Measurements from ENCODE around the gene FFAR3. TPM values are rescaled to one million over a fixed set of nuclear protein-coding genes. Genes with fewer than 3 reads are reported as not detected.
A peak's percentile ranks its signal among the peaks of the same experiment; 100 is the strongest.

Gene FFAR3
- total and polyA plus RNA-seq, 4 donors, result 0.33 TPM; not detected in 3

DNA sequence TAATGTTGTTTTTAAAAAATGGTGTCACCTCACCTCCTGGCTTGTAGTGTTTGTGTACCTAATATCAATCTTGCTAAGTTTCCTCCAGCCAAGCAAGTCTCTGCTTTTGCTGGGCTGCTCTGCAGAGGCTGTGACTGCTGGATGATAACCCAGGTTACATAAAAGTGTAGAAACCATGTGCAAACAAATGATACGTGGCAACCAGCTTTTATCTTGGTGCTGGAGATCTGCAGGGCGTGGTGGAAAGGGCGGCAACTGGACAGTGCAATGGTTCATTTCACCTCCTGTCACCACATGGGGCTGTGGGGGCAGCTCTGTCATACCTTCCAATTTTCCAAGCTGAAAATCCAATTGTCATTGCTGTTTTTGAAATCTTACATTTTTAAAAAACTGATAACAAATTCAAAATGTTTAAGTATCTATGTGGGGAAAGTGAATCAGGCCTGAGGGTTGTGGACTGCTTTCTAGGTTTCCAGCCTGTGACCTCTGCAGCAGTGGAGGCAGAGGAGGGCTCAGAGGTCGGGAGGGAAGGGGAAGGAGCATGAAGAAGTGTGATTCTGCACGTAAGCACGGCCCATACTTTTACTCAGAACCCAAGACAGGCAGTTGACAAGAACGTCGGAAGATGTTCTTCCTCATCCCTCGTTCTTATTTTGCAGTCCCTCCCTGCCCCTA, 22.3 kb downstream of the FFAR3 start (continued):
- TF ChIP-seq YY1 (IDR thresholded peaks at IDR 0.05) (peak; percentile 68), HNF4A (conservative IDR thresholded peaks at IDR 0.05) (peak; percentile 26 to 67), SP1 (IDR thresholded peaks at IDR 0.05) (no peak), EGR1 (IDR thresholded peaks at IDR 0.05; ENCODE audit: low read depth in 2 of 2) (peak in 1 of 2 donors; percentile 39), JUND (IDR thresholded peaks at IDR 0.05) (peak in 1 of 2 donors; percentile 23), NR2F2 (IDR thresholded peaks at IDR 0.05) (no peak)

DNA sequence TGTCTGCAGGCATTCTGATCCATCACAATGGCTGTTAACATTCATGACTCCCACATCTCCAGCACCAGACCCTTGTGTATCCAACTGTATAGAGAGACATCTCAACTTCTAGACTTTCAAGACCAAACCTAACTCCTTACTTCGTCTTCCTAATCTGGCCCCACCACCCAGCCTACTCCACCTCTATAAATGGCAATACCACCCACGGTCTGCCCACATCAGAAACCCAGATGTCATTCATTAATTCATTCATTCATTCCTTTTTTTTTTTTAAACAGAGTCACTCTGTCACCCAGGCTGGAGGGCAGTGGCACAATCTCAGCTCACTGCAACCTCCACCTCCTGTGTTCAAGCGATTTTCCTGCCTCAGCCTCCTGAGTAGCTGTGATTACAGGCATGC, 23.1 kb downstream of the FFAR3 start:
- Histone ChIP-seq H3K4me1 (ENCODE audit: control insufficient read depth in 4 of 4, insufficient read depth in 4 of 4, low read length in 3 of 4) (peaks cover 0 to 5% (median under 1%) of the 10 kb centered on the region in 4 donors), H3K36me3 (ENCODE audit: control insufficient read depth in 4 of 4, insufficient read depth in 3 of 4, low read depth in 1 of 4, low read length in 3 of 4) (no peaks in the 10 kb centered on the region), H3K4me3 (ENCODE audit: low read depth in 1 of 3, low read length in 3 of 3) (no peak overlapping the region), H3K9me3 (ENCODE audit: control insufficient read depth in 4 of 4, low read length in 3 of 4) (no peaks in the 10 kb centered on the region), H3K27me3 (ENCODE audit: control insufficient read depth in 4 of 4, insufficient read depth in 4 of 4, low read length in 3 of 4) (no peaks in the 10 kb centered on the region), H3K9ac (ENCODE audit: low read depth in 1 of 2, low read length in 2 of 2) (no peak overlapping the region), H3K27ac (ENCODE audit: low read depth in 1 of 2, low read length in 2 of 2) (no peak overlapping the region)
- WGBS, result 72% methylated on average over 3 of the region's 3 CpGs
- no peak for DNase-seq (ENCODE audit: low spot score)
- TF ChIP-seq, protein P1, sequence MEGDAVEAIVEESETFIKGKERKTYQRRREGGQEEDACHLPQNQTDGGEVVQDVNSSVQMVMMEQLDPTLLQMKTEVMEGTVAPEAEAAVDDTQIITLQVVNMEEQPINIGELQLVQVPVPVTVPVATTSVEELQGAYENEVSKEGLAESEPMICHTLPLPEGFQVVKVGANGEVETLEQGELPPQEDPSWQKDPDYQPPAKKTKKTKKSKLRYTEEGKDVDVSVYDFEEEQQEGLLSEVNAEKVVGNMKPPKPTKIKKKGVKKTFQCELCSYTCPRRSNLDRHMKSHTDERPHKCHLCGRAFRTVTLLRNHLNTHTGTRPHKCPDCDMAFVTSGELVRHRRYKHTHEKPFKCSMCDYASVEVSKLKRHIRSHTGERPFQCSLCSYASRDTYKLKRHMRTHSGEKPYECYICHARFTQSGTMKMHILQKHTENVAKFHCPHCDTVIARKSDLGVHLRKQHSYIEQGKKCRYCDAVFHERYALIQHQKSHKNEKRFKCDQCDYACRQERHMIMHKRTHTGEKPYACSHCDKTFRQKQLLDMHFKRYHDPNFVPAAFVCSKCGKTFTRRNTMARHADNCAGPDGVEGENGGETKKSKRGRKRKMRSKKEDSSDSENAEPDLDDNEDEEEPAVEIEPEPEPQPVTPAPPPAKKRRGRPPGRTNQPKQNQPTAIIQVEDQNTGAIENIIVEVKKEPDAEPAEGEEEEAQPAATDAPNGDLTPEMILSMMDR (IDR thresholded peaks at IDR 0.05; ENCODE audit: low read depth, low read length, missing input control), result no peak
- TF ChIP-seq SP1 (IDR thresholded peaks at IDR 0.05), result no peak
- no peak for TF ChIP-seq RXRA (IDR thresholded peaks at IDR 0.05)
- no peak for TF ChIP-seq JUND (IDR thresholded peaks at IDR 0.05)
- no peak for TF ChIP-seq FOXA1 (IDR thresholded peaks at IDR 0.05)
- TF ChIP-seq TAF1 (conservative IDR thresholded peaks at IDR 0.05), result no peak
- TF ChIP-seq YY1 (IDR thresholded peaks at IDR 0.05), result no peak
- TF ChIP-seq, protein P2, sequence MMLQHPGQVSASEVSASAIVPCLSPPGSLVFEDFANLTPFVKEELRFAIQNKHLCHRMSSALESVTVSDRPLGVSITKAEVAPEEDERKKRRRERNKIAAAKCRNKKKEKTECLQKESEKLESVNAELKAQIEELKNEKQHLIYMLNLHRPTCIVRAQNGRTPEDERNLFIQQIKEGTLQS (IDR thresholded peaks at IDR 0.05), result no peak
- TF ChIP-seq RAD21 (IDR thresholded peaks at IDR 0.05), result no peak
- no peak for TF ChIP-seq REST (IDR thresholded peaks at IDR 0.05)
- TF ChIP-seq NR2F2 (IDR thresholded peaks at IDR 0.05), result no peak
- TF ChIP-seq HNF4G (IDR thresholded peaks at IDR 0.05), result no peak
- no peak for TF ChIP-seq GABPA (IDR thresholded peaks at IDR 0.05 in 1 of 2, conservative IDR thresholded peaks at IDR 0.05 in 1 of 2)
- no peak for TF ChIP-seq MAX (IDR thresholded peaks at IDR 0.05)
